ENCODE measurements around the gene OBSCN. TPM values are rescaled to one million over a fixed set of nuclear protein-coding genes. Genes with fewer than 3 reads are reported as not detected.

OBSCN gene, protein sequence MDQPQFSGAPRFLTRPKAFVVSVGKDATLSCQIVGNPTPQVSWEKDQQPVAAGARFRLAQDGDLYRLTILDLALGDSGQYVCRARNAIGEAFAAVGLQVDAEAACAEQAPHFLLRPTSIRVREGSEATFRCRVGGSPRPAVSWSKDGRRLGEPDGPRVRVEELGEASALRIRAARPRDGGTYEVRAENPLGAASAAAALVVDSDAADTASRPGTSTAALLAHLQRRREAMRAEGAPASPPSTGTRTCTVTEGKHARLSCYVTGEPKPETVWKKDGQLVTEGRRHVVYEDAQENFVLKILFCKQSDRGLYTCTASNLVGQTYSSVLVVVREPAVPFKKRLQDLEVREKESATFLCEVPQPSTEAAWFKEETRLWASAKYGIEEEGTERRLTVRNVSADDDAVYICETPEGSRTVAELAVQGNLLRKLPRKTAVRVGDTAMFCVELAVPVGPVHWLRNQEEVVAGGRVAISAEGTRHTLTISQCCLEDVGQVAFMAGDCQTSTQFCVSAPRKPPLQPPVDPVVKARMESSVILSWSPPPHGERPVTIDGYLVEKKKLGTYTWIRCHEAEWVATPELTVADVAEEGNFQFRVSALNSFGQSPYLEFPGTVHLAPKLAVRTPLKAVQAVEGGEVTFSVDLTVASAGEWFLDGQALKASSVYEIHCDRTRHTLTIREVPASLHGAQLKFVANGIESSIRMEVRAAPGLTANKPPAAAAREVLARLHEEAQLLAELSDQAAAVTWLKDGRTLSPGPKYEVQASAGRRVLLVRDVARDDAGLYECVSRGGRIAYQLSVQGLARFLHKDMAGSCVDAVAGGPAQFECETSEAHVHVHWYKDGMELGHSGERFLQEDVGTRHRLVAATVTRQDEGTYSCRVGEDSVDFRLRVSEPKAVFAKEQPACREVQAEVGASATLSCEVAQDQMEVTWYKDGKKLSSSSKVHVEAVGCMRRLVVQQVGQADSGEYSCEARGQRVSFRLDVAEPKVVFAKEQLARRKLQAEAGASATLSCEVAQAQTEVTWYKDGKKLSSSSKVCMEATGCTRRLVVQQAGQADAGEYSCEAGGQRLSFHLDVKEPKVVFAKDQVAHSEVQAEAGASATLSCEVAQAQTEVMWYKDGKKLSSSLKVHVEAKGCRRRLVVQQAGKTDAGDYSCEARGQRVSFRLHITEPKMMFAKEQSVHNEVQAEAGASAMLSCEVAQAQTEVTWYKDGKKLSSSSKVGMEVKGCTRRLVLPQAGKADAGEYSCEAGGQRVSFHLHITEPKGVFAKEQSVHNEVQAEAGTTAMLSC (N-terminal part only)
- 10 to 100 TPM in 1 of 9 donors, 1 to 10 TPM in 8; 2.4 to 10.2 (median 5.5) TPM for total RNA-seq
- polyA plus RNA-seq: 10 to 100 TPM in 1 of 3 donors, 1 to 10 TPM in 1, under 1 TPM in 1; 0.90 to 18.0 (median 6.3) TPM
- long read RNA-seq, donor 1: 0 reads
- long read RNA-seq, donor 2: 0 reads
- long read RNA-seq, donor 3: 0 reads
- long read RNA-seq, donor 4, partial matches to known transcripts: 3 of 3 reads
- long read RNA-seq, donor 4, other reads (novel, unspliced or antisense): 0 of 3 reads
- long read RNA-seq, donor 5, partial matches to known transcripts: 9 of 15 reads
- long read RNA-seq, donor 5, other reads (novel, unspliced or antisense): 6 of 15 reads
- long read RNA-seq, donor 6, partial matches to known transcripts: 0 of 2 reads
- long read RNA-seq, donor 6, other reads (novel, unspliced or antisense): 2 of 2 reads
- long read RNA-seq, donor 7: 0 reads
- long read RNA-seq, donor 8: 0 reads
- long read RNA-seq, donor 9: 0 reads
- long read RNA-seq, donor 10: 0 reads

DNA sequence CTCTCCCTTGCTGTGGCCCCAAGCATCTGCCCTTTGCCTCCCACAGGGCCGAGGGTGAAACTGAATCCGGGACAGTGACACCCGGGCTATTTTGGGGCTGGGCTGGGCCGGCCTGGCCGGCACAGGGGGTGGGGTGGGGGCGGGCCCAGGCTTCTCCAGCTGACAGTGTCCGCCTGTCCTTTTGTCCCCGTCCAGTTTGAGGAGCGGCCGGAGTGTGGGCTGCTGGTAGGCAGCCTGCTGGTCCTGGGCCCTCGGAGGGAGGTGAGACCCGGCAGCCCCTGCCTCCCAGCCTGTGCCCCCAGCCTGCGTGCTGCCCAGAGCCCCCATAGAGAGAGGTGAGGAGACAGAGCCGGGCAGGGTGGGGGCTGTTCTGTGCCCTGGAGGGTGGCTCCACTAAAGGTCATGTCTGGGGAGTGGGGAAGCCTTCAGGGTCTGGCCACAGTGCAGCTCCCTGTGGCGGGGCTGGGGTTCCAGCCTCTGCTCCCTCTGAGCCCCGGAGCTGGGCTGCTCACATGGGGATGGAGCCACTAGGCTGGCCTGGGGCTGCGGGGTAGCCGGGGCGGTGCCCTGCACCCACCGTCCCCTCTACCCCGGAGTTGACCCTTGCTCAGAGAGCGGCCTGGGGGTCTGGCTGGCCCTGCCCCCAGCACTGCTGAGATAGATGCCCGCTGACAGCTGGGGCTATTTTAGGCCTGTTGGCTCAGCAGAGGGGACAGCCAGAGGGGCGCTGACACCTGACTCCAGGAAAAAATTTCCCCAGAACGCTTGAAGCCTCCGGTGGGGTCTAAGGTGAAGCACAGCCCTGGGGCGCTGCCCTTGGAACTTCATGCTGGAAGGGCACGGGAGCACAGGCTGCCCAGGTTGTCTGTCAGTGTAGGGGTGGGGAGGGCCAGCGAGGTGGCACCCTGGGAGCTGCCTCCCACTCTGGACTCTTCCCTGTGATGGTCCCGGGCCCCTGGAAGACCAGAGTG lies at the start of gene OBSCN:
Gene OBSCN (plus strand): TSS at position 194 of the 971 bp plus-strand sequence. CDS start 3,740 bp downstream, outside the sequence.
- intact Hi-C loops (cut with DNase I): loop anchor here in 1 of 2 donors (5.0 kb wide), 1 partner anchor 36 kb away; no protein-coding TSS in a partner anchor
- Histone ChIP-seq H3K27me3 (peaks cover 11% of the 10 kb centered on the region), H3K36me3 (replicated peaks in 1 of 2) (no peaks in the 10 kb centered on the region), H3K4me3 (no peak within 1 kb of the TSS), H3K27ac (no peak within 1 kb of the TSS), H3K9me3 (replicated peaks in 1 of 3) (no peaks in the 10 kb centered on the region), H3K4me1 (replicated peaks in 1 of 2) (peaks cover 5% of the 10 kb centered on the region in 2 donors)
- DNase-seq: peak in 1 of 7 donors; percentile 20
- 48 to 63% (median 59%) methylated on average over 3 to 30 of the region's 30 CpGs for WGBS, 4 donors
- TF ChIP-seq POLR2A (IDR thresholded peaks at IDR 0.05): no peak
- TF ChIP-seq, protein P1, sequence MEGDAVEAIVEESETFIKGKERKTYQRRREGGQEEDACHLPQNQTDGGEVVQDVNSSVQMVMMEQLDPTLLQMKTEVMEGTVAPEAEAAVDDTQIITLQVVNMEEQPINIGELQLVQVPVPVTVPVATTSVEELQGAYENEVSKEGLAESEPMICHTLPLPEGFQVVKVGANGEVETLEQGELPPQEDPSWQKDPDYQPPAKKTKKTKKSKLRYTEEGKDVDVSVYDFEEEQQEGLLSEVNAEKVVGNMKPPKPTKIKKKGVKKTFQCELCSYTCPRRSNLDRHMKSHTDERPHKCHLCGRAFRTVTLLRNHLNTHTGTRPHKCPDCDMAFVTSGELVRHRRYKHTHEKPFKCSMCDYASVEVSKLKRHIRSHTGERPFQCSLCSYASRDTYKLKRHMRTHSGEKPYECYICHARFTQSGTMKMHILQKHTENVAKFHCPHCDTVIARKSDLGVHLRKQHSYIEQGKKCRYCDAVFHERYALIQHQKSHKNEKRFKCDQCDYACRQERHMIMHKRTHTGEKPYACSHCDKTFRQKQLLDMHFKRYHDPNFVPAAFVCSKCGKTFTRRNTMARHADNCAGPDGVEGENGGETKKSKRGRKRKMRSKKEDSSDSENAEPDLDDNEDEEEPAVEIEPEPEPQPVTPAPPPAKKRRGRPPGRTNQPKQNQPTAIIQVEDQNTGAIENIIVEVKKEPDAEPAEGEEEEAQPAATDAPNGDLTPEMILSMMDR (IDR thresholded peaks at IDR 0.05): no peak

DNA sequence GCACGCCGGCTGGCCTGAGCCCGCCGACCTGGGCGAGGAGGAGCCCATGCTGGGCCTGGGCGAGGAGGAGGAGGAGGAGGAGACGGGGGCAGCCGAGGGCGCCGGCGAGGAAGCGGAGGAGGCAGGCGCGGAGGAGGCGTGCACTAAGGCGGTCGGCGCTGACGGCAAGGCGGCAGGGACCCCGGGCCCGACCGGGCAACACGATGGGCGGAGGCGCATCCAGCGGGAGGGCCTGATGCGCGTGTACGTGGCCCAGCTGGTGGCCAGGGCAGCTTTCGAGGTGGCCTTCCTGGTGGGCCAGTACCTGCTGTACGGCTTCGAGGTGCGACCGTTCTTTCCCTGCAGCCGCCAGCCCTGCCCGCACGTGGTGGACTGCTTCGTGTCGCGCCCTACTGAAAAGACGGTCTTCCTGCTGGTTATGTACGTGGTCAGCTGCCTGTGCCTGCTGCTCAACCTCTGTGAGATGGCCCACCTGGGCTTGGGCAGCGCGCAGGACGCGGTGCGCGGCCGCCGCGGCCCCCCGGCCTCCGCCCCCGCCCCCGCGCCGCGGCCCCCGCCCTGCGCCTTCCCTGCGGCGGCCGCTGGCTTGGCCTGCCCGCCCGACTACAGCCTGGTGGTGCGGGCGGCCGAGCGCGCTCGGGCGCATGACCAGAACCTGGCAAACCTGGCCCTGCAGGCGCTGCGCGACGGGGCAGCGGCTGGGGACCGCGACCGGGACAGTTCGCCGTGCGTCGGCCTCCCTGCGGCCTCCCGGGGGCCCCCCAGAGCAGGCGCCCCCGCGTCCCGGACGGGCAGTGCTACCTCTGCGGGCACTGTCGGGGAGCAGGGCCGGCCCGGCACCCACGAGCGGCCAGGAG lies 49.5 kb upstream of the OBSCN start:
- peak in 1 of 7 donors; percentile 8 for DNase-seq
- intact Hi-C loops (cut with DNase I): no loop called here
- H3K4me1 ChIP-seq (replicated peaks in 1 of 2): no peaks in the 10 kb centered on the region
- H3K27ac ChIP-seq: no peak overlapping the region
- H3K27me3 ChIP-seq: peaks cover 7% of the 10 kb centered on the region
- H3K4me3 ChIP-seq: no peak overlapping the region
- TF ChIP-seq, protein P1 (IDR thresholded peaks at IDR 0.05): no peak
- TF ChIP-seq POLR2A (IDR thresholded peaks at IDR 0.05): no peak
- no peaks in the 10 kb centered on the region for H3K9me3 ChIP-seq (replicated peaks in 1 of 3)
- no peaks in the 10 kb centered on the region for H3K36me3 ChIP-seq (replicated peaks in 1 of 2)
- WGBS, 4 donors: 27 to 65% (median 39%) methylated on average over 37 to 98 of the region's 98 CpGs

Measured in adrenal gland (tissue), 19 donors.